ENCODE results near the gene TRMT10C.
"Not testable (repeated sequence)": the region's sequence is repeated elsewhere in the genome, so short reads cannot be mapped to it uniquely, and the experiment has no call there.

Gene TRMT10C

DNA sequence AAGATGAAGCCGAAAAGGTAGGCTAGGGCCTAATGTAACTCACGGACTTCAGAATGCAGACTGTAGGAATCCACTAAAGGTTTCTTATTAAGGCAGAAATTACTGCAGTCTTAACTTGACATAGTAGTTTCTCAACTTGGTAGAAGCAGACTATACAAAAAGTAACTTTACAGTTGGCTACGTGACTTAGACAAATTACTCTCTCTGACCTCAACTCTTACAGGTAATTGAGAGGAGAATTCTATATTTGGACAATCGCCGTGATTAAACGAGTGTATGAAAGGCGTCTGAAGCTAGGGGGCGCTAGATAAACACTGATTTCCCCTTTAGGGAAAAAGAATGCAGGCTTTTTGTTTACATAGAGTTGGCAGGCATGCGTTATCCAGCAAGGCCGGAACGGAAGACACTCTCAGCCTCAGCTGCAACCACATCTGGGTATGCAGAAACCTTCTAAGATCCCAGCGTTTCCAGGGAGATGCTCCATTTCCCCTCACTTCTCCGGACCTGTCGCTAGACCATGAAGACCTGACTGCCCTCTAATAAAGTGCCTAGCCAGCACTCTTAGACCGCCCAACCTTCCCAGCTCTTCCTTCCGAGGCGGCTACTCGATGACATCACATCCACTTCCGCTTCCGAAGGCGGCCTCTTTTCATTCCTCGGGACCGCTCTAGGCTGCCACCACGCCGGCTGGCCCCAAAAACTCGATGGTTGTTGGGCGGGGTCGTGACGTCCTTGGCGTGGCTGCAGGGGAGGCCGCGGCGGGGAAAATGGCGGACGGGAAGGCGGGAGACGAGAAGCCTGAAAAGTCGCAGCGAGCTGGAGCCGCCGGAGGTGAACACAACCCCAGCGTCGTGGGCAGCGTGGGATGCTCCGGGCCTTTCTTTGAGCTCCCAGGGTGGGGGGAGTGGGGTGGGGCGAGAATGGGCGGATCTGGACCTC, 12.1 kb downstream of the TRMT10C start, which contains the start of gene PCNP:
PCNP (plus strand) TSS at position 732 of the 939 bp plus-strand sequence; CDS start at position 768, 36 bp downstream.
- Histone ChIP-seq H3K27ac (ENCODE audit: insufficient read depth, low read length, poor library complexity, severe bottlenecking) (peak within 1 kb of the TSS; percentile 94), H3K4me3 (ENCODE audit: insufficient read depth, low read depth, low read length, poor library complexity, severe bottlenecking) (peak within 1 kb of the TSS; percentile 77), H3K27me3 (replicated peaks; ENCODE audit: control insufficient read depth, insufficient read depth, low read length, poor library complexity, severe bottlenecking) (no peaks in the 10 kb centered on the region), H3K4me1 (ENCODE audit: control insufficient read depth, insufficient read depth, low read length, poor library complexity, severe bottlenecking) (peaks cover 27% of the 10 kb centered on the region), H3K9me3 (ENCODE audit: control insufficient read depth, low read length) (no peaks in the 10 kb centered on the region), H3K36me3 (ENCODE audit: control insufficient read depth, insufficient read depth, low read length) (peaks cover 5% of the 10 kb centered on the region)
- DNase-seq: peak; percentile 96 to 98 (median 97)

DNA sequence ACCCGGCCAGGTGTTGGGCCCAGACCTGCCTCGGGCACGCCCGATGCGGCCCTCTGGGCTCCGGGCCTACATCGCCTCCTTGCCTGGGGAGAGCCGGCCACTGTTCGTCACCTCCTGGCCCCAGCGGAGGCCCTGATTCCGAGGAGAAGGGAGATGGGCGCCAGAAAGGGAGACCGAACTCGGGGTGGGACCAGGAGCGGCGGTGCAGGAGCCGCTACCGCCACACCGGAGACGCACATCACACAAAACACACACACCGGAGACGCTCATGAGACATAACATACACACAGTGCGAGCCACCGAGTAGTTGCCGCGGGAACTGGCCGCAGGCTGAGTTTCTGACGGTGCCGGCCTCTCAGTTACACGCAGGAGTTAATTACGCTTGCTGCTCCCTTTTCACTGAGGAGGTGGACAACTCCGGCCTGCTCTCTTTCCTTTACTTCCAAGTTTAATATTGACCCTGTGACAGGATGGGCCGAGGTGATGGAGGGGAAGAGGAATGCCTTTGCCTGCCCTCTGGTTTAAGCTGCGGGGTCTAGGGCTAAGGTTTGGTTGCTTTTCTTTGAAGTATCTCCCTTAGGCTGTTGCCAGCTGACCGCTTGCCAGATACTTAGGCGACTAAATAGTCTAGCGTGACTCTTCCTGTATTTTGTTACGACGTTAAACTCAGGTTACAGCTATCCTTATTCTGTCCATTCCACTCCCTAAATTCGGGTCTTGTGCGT, 12.9 kb downstream of the TRMT10C start:
- DNase-seq: peak in 2 of 3 donors; percentile 1 to 19
- H3K9me3 ChIP-seq (ENCODE audit: control insufficient read depth, low read length): no peaks in the 10 kb centered on the region
- peaks cover 27% of the 10 kb centered on the region for H3K4me1 ChIP-seq (ENCODE audit: control insufficient read depth, insufficient read depth, low read length, poor library complexity, severe bottlenecking)
- peak overlapping the region; percentile 94 for H3K27ac ChIP-seq (ENCODE audit: insufficient read depth, low read length, poor library complexity, severe bottlenecking)
- H3K4me3 ChIP-seq (ENCODE audit: insufficient read depth, low read depth, low read length, poor library complexity, severe bottlenecking): peak overlapping the region; percentile 77
- H3K36me3 ChIP-seq (ENCODE audit: control insufficient read depth, insufficient read depth, low read length): peaks cover 5% of the 10 kb centered on the region
- H3K27me3 ChIP-seq (replicated peaks; ENCODE audit: control insufficient read depth, insufficient read depth, low read length, poor library complexity, severe bottlenecking): no peaks in the 10 kb centered on the region

DNA sequence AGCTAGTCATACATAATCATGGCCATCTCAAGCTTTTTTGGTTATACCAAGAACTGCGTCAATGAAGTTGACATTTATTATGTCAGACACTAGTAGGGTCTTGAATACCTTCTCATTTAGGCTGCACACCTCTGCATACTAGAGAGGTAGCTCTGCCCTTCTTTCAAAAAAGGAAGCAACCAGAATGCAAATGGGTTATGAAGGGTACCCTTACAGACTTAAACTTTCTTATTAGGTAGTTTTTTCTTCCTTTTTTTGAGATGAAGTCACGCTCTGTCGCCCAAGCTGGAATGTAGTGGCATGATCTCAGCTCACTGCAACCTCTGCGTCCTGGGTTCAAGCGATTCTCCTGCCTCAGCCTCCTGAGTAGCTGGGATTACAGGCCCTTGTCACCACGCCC, 15.6 kb downstream of the TRMT10C start:
- DNase-seq: no peak
- Histone ChIP-seq H3K36me3 (ENCODE audit: control insufficient read depth, insufficient read depth, low read length) (peaks cover 13% of the 10 kb centered on the region), H3K27ac (ENCODE audit: insufficient read depth, low read length, poor library complexity, severe bottlenecking) (no peak overlapping the region), H3K4me3 (ENCODE audit: insufficient read depth, low read depth, low read length, poor library complexity, severe bottlenecking) (no peak overlapping the region), H3K9me3 (ENCODE audit: control insufficient read depth, low read length) (no peaks in the 10 kb centered on the region), H3K27me3 (replicated peaks; ENCODE audit: control insufficient read depth, insufficient read depth, low read length, poor library complexity, severe bottlenecking) (no peaks in the 10 kb centered on the region), H3K4me1 (ENCODE audit: control insufficient read depth, insufficient read depth, low read length, poor library complexity, severe bottlenecking) (peaks cover 13% of the 10 kb centered on the region)

DNA sequence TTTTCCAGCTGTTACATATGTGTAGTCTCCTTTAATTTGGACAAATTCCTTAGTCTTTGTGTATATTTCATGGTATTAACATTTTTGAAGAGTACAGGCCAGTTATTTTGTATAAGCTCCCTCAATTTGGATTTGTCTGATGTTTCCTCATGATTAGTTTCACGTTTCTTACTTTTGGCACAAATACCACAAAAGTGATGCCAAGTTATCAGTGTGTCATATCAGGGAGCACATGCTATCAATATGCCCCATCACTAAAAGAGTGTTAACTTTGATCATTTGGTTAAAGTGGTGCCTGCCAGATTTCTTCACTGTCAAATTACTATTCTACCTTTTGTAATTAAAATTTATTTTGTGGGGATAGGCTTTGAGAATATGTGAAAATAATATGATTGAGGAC, 26.9 kb downstream of the TRMT10C start:
- no peak for DNase-seq
- H3K9me3 ChIP-seq (ENCODE audit: control insufficient read depth, low read length): no peaks in the 10 kb centered on the region
- H3K4me3 ChIP-seq (ENCODE audit: insufficient read depth, low read depth, low read length, poor library complexity, severe bottlenecking): no peak overlapping the region
- H3K4me1 ChIP-seq (ENCODE audit: control insufficient read depth, insufficient read depth, low read length, poor library complexity, severe bottlenecking): no peaks in the 10 kb centered on the region
- peaks cover 21% of the 10 kb centered on the region for H3K36me3 ChIP-seq (ENCODE audit: control insufficient read depth, insufficient read depth, low read length)
- H3K27me3 ChIP-seq (replicated peaks; ENCODE audit: control insufficient read depth, insufficient read depth, low read length, poor library complexity, severe bottlenecking): no peaks in the 10 kb centered on the region
- no peak overlapping the region for H3K27ac ChIP-seq (ENCODE audit: insufficient read depth, low read length, poor library complexity, severe bottlenecking)

DNA sequence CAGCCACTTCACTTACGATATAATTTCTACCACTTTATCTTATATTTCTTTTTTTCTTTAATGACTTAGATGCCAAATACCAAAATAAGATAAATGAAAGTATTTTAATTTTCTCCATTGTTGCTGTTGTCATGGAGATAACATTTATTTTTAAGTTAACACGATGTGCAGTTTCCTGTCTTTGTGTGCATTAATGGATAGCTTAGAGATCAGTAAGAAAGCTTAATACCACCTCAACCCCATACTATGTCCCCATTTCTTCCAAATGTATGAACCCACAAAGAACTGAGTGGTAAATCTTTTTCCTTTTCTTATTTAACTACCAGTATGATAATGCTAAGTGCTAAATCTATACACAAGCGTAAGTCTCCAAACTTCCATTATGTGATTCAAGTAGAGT, 29.4 kb downstream of the TRMT10C start:
- Histone ChIP-seq H3K36me3 (ENCODE audit: control insufficient read depth, insufficient read depth, low read length) (peaks cover 27% of the 10 kb centered on the region), H3K4me1 (ENCODE audit: control insufficient read depth, insufficient read depth, low read length, poor library complexity, severe bottlenecking) (no peaks in the 10 kb centered on the region)

DNA sequence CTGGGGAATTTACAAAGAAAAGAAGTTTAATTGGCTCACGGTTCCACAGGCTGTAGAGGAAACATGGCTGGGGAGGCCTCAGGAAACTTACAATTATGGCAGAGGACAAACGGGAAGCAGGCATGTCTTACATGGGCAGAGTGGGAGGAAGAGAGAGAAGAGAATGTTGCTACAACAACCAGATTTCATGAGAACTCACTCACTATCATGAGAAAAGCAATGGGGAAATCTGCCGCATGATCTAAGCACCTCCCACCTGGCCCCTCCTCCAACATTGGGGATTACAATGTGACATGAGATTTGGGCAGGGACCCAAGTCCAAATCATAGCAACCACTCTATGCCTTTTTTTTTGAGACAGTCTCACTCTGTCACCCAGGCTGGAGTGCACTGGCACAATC, 41.1 kb downstream of the TRMT10C start:
- no peaks in the 10 kb centered on the region for H3K9me3 ChIP-seq (ENCODE audit: control insufficient read depth, low read length)
- no peak for DNase-seq
- H3K36me3 ChIP-seq (ENCODE audit: control insufficient read depth, insufficient read depth, low read length): no peaks in the 10 kb centered on the region
- no peaks in the 10 kb centered on the region for H3K4me1 ChIP-seq (ENCODE audit: control insufficient read depth, insufficient read depth, low read length, poor library complexity, severe bottlenecking)
- no peaks in the 10 kb centered on the region for H3K27me3 ChIP-seq (replicated peaks; ENCODE audit: control insufficient read depth, insufficient read depth, low read length, poor library complexity, severe bottlenecking)
- no peak overlapping the region for H3K27ac ChIP-seq (ENCODE audit: insufficient read depth, low read length, poor library complexity, severe bottlenecking)
- no peak overlapping the region for H3K4me3 ChIP-seq (ENCODE audit: insufficient read depth, low read depth, low read length, poor library complexity, severe bottlenecking)

More for the DNA sequence above, 29.4 kb downstream of the TRMT10C start:
- Histone ChIP-seq H3K4me3 (ENCODE audit: insufficient read depth, low read depth, low read length, poor library complexity, severe bottlenecking) (no peak overlapping the region), H3K9me3 (ENCODE audit: control insufficient read depth, low read length) (no peaks in the 10 kb centered on the region), H3K27me3 (replicated peaks; ENCODE audit: control insufficient read depth, insufficient read depth, low read length, poor library complexity, severe bottlenecking) (no peaks in the 10 kb centered on the region), H3K27ac (ENCODE audit: insufficient read depth, low read length, poor library complexity, severe bottlenecking) (no peak overlapping the region)
- no peak for DNase-seq

DNA sequence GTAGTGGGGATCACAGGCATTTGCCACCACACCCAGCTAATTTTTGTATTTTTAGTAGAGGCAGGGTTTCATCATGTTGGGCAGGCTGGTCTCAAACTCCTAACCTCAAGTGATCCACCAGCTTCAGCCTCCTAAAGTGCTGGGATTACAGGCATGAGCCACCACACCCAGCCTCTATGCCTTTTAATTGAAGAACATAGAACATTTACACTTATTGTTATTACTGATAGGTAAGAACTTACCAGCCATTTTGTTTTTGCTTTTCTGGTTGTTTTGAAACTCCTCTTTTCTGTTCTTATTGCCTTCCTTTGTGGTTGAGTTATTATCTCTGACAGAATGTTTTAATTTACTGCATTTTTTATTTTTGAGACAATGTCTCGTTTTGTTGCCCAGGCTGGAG, 41.5 kb downstream of the TRMT10C start:
- no peak for DNase-seq
- Histone ChIP-seq H3K9me3 (ENCODE audit: control insufficient read depth, low read length) (no peaks in the 10 kb centered on the region), H3K4me3 (ENCODE audit: insufficient read depth, low read depth, low read length, poor library complexity, severe bottlenecking) (no peak overlapping the region), H3K4me1 (ENCODE audit: control insufficient read depth, insufficient read depth, low read length, poor library complexity, severe bottlenecking) (no peaks in the 10 kb centered on the region), H3K36me3 (ENCODE audit: control insufficient read depth, insufficient read depth, low read length) (no peaks in the 10 kb centered on the region), H3K27ac (ENCODE audit: insufficient read depth, low read length, poor library complexity, severe bottlenecking) (no peak overlapping the region), H3K27me3 (replicated peaks; ENCODE audit: control insufficient read depth, insufficient read depth, low read length, poor library complexity, severe bottlenecking) (no peaks in the 10 kb centered on the region)

DNA sequence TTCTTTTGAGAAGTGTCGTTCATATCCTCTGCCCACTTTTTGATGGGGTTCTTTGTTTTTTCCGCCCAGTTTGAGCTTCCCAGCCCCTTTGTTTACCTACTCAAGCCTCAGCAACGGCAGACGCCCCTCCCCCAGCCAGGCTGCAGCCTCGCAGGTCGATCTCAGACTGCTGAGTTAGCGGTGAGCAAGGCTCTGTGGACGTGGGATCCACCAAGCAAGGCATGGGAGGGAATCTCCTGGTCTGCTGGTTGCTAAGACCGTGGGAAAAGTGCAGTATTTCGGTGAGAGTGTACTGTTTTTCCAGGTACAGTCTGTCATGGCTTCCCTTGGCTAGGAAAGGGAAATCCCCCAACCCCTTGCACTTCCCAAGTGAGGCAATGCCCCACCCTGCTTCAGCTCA, 43.7 kb downstream of the TRMT10C start:
- not testable (repeated sequence) for H3K9me3 ChIP-seq (ENCODE audit: control insufficient read depth, low read length); H3K27me3 ChIP-seq (replicated peaks; ENCODE audit: control insufficient read depth, insufficient read depth, low read length, poor library complexity, severe bottlenecking); DNase-seq; H3K27ac ChIP-seq (ENCODE audit: insufficient read depth, low read length, poor library complexity, severe bottlenecking); H3K4me1 ChIP-seq (ENCODE audit: control insufficient read depth, insufficient read depth, low read length, poor library complexity, severe bottlenecking); H3K4me3 ChIP-seq (ENCODE audit: insufficient read depth, low read depth, low read length, poor library complexity, severe bottlenecking); H3K36me3 ChIP-seq (ENCODE audit: control insufficient read depth, insufficient read depth, low read length)

DNA sequence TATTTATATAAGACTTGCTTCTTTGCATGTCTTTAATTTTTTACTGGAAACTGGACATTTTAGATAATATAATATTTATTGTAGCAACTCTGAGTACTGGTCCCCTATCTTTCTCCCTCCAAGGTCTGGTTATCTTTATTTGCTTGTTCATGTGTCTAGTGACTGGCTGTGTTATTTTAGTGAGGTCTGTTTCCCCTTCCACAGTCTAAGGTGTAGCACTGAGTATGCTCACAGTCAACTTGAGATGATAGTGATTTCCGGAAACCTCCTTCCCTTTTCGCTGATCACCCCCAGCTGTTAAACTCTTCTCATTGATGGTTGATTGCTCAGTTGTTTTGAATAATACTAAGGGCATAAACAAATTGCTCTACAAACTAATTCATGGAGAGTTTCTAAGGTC, 49.4 kb downstream of the TRMT10C start:
- no peak for DNase-seq
- Histone ChIP-seq H3K27ac (ENCODE audit: insufficient read depth, low read length, poor library complexity, severe bottlenecking) (no peak overlapping the region), H3K9me3 (ENCODE audit: control insufficient read depth, low read length) (no peaks in the 10 kb centered on the region)

DNA sequence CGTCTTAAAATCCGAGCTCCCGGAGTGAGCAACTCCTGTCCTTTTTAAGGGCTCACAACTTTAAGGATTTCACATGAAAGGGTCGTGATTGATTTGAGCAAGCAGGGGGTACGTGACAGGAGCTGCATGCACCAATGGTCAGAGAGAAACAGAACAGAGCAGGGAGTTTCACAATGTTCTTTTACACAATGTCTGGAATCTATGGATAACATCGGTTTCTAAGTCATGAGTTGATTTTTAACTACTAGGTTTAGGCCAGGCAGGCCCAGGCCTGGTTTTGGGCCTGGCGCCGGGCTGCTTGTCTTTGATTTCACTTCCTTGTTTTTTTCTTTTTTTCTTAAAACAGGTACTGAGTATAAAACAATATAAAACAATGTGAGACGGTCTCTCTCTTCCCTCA, 51.3 kb downstream of the TRMT10C start:
- not testable (repeated sequence) for H3K27ac ChIP-seq (ENCODE audit: insufficient read depth, low read length, poor library complexity, severe bottlenecking); H3K4me1 ChIP-seq (ENCODE audit: control insufficient read depth, insufficient read depth, low read length, poor library complexity, severe bottlenecking); DNase-seq

More for the DNA sequence above, 49.4 kb downstream of the TRMT10C start:
- no peak overlapping the region for H3K4me3 ChIP-seq (ENCODE audit: insufficient read depth, low read depth, low read length, poor library complexity, severe bottlenecking)
- no peaks in the 10 kb centered on the region for H3K27me3 ChIP-seq (replicated peaks; ENCODE audit: control insufficient read depth, insufficient read depth, low read length, poor library complexity, severe bottlenecking)
- no peaks in the 10 kb centered on the region for H3K4me1 ChIP-seq (ENCODE audit: control insufficient read depth, insufficient read depth, low read length, poor library complexity, severe bottlenecking)
- H3K36me3 ChIP-seq (ENCODE audit: control insufficient read depth, insufficient read depth, low read length): no peaks in the 10 kb centered on the region

More for the DNA sequence above, 51.3 kb downstream of the TRMT10C start:
- not testable (repeated sequence) for H3K27me3 ChIP-seq (replicated peaks; ENCODE audit: control insufficient read depth, insufficient read depth, low read length, poor library complexity, severe bottlenecking); H3K4me3 ChIP-seq (ENCODE audit: insufficient read depth, low read depth, low read length, poor library complexity, severe bottlenecking); H3K9me3 ChIP-seq (ENCODE audit: control insufficient read depth, low read length); H3K36me3 ChIP-seq (ENCODE audit: control insufficient read depth, insufficient read depth, low read length)

Data from effector memory CD4-positive, alpha-beta T cell (primary cell).